GM18517 (cell line): ENCODE measurements around the gene PROCR.
"Not testable (repeated sequence)": the region's sequence is repeated elsewhere in the genome, so short reads cannot be mapped to it uniquely, and the experiment has no call there.

Experiments
- ATAC-seq: cut with Tn5 transposase; IDR thresholded peaks from one replicate; pipeline ENCODE4 v1.9.1; 2021; ENCODE audit warnings: mild to moderate bottlenecking, moderate library complexity; ENCODE audit not compliant: unreplicated experiment

The PROCR gene

DNA sequence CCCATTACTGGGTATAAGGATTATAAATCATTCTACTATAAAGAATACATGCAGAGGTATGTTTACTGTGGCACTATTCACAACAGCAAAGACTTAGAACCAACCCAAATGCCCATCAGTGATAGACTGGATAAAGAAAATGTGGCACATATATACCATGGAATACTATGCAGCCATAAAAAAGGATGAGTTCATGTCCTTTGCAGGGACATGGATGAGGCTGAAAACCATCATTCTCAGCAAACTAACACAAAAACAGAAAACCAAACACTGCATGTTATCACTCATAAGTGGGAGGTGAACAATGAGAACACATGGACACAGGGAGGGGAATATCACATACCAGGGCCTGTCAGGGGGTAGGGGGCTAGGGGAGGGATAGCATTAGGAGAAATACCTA, 7.3 kb upstream of the PROCR start:
- ATAC-seq, result not testable (repeated sequence)

DNA sequence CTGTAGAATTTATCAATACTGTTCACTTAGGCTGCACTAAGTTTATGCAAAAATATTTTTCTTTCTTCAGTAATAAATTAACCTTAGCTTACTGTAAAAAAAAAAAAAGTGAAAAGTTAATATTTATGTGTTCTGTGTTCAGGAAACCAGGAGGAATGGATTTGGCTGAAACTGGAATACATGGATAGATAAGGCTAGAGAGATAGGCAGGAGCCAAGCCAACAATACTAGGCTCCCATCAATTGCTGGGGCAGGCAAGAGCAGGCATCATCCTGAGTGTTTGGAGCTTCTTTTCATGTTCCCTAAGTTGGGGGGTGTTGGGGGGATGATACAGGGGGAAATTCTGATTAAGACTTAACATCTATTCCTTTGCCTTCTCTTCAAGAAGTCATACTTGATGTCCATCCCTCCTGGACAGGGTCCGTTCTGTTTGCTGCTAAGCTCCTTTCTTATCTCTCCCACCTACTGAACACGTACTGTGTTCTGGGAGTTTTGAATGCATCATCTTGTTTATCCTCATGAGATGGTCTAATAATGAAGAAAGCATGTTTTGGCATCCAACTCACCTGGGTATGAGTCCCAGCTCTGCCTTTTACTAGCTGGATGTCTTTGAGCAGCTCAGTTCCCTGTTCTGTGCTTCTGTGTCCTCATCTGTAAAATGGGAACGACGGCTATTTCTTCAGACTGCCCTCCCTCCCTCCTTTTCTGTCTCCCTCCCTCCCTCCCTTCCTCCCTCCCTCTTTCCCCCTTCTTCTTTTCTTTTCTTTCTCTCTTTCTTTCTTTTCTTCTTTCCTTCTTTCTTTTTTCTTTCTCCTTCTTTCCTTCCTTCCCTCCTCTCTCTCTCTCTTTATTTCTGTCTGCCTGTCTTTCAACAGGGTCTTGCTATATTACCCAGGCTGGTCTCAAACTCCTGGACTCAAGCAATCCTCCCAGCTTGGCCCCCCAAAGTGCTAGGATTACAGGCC, 6.4 kb upstream of the PROCR start:
- ATAC-seq, result no peak

DNA sequence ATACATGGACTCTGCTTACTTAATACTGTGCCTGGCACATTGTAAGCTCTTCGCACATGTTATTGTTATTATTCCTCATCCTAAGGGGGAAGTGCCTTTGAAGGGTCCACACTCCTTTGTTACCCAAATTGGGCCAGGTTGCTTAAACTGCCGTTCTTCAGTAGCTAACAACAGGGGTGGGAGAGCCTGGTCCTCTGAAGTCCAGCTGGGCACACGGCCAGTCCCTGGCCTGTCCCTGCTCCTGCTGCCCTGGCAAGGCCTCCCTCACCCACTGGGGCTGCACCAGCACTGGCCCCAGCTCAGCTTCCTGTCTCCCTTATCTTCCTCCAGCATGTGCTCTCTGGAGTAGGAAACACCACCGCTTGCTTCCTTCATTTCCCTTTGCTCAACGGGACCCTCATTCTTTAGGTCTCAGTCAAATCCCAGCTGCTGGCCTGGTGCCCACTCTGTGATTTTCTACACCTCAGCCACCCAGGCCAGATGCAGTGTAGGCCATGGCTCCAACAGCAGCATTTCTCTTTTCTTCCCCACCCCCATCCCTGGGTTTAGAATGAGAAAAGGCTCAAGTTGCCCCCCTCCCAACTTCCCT, 5.5 kb upstream of the PROCR start:
- no peak for ATAC-seq

DNA sequence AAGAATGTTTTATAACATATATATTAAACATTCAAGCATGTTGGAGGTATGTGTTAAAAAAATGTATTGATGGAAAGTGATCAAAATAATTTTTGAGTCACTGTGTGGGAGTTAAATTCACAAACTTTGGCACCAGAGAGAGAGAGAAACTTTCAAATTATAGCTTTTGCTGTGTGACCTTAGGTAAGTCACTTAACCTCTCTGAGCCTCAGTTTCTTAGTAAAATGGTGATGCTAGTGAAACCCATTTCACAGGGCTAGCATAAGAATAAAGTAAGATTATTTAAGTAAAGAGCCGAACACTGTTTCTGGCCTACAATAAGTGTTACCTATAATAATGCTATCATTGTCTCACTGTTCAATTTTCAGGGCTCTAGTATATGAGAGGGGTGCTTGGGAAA, 4.1 kb upstream of the PROCR start:
- ATAC-seq, result no peak

DNA sequence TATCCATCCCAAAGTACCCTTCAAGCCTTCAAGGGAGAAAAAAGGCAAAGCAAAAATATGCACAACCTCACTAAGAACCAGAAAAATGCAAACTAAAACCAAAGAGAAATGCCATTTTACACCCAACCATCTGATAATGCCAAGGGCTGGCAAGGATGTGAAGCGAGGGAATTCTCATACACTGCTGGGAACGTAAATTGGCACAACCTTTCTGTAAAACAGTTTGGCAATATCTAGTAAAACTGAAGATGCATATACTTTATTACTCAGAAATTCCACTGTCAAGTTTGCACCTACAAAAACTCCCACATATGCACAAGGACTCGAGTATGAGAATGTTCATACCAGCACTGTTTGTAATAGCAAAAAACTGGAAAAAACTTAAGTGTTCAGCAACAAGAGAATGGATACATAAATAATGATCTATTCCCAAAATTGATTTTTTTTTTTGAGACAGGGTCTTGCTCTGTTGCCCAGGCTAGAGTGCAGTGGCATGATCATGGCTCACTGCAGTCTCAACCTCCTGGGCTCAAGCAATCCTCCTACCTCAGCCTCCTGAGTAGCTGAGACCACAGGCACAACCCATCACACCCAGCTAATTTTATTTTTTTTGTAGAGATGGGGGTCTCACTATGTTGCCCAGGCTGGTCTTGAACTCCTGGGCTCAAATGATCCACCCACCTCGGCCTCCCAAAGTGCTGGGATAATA, 3.0 kb upstream of the PROCR start:
- ATAC-seq, result not testable (repeated sequence)

DNA sequence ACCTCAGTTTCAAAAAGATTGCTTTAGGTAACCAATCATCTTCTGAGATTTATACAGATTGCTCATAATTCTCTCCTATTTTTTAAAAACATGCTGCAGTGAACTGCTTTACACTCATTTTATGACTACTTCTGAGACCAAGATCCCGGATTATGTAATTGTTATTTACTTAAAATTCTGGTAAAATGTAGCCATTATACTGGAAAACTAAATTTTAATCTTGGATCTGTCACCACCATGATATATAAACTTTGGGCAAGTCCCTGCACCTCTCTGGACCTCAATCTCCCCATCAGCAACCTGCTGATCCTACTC, 477 bp upstream of the PROCR start:
- ATAC-seq, result no peak

DNA sequence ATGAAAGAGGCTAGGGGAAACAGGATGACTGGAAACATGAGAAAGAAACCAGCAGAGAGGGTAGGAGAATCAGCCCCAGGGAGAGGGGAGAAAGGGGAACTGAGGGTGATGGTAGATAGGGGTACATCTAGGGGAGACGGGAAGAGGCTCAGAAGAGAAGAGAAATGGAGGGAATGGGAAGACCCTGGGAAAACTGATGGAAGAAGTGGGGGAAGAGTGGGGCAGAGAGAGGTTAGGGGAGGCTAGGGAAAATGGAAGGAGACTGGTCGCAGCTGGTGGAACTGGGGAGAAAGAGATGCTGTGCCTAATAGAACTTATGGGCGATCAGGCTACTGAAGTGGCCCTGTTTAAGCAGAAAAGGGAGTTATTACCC, 548 bp downstream of the PROCR start:
- ATAC-seq, result no peak

DNA sequence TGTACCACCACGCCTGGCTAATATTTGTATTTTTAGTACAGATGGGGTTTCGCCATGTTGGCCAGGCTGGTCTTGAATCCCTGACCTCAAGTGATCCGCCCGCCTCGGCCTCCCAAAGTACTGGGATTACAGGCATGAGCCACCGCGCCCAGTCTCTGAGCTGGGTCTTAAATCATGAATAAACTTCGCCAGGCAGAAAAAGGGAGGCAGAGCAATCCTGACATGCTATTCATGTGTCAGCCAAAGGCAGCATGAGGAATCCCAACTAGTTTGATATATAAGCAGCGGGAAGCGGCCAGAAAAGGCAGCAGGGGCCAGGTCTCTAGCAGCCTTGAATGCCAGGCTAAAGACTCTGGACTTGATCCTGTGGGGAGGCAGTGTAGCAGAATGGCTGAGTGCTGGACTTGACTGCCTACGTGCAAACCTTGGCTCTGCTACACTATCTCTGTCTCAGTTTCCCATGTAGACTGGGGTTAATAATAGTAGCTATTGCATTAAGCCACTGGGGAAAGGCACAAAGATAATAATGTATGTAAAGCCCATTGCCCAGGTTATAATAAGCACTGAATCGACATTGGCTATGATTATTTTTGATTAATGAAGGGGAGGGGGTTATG, 1.8 kb downstream of the PROCR start:
- ATAC-seq, result no peak

DNA sequence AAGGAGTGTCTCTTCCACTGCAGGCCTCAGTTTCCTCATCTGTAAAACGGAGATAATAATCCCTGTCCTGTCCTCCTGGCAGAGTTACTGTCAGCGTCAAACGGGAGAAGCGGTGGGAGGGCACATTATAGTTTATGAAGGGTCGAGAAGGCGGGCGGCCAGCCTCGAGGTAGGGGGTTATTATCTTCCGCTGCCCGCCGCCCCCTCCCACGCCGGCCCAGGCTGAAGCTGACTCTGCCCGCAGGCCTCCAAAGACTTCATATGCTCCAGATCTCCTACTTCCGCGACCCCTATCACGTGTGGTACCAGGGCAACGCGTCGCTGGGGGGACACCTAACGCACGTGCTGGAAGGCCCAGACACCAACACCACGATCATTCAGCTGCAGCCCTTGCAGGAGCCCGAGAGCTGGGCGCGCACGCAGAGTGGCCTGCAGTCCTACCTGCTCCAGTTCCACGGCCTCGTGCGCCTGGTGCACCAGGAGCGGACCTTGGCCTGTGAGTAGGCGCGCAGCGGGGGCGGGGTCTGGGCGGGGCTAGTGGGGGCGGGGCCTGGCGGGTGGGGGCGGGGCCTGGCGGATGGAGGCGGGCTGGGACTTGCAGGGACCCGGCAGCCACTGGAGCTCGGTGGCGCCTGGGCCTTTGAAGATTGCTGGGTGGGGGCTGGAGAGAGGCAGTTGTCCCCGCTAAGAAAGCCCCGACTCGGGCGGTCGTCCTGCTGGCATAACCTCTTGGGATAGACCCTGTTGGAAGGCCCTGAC, 2.8 kb downstream of the PROCR start:
- no peak for ATAC-seq

DNA sequence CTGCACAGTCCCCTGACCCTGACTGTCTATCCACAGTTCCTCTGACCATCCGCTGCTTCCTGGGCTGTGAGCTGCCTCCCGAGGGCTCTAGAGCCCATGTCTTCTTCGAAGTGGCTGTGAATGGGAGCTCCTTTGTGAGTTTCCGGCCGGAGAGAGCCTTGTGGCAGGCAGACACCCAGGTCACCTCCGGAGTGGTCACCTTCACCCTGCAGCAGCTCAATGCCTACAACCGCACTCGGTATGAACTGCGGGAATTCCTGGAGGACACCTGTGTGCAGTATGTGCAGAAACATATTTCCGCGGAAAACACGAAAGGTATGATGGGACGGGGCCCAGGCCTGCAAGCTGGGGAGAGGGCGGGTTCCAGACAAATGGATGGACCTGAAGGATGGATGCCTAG, 4.3 kb downstream of the PROCR start:
- no peak for ATAC-seq

DNA sequence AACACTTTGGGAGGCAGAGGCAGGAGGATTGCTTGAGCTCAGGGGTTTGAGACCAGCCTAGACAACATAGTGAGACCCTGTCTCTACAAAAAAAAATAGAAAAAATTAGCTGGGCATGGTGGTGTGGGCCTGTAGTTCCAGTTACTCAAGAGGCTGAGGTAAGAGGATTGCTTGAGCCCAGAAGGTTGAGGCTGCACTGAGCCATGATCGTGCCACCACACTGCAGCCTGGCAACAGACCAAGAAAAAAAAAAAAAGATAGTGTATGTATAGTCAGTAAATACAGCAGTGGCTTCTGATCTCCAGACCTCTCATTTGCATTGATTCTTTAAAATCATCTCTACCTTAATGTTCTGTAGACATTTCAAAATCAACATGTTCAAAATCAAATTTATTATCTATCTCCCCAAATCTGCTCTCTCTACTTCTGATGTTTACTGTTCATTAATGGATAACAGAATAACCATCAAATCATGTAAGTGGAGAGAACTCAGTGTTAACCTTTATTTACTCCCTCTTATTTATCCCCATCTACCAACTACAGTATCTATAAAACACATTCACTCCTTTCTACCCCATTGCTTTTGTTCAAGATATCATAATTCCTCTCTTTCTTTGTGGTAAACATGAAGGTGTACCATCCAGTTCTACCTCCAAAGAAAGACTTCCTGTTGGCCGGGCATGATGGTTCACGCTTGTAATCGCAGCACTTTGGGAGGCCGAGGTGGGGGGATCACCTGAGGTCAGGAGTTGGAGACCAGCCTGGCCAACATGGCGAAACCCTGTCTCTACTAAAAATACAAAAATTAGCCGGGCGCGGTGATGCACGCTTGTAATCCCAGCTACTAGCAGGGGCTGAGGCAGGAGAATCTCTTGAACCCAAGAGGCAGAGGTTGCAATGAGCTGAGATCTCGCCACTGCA, 7.7 kb downstream of the PROCR start:
- no peak for ATAC-seq

DNA sequence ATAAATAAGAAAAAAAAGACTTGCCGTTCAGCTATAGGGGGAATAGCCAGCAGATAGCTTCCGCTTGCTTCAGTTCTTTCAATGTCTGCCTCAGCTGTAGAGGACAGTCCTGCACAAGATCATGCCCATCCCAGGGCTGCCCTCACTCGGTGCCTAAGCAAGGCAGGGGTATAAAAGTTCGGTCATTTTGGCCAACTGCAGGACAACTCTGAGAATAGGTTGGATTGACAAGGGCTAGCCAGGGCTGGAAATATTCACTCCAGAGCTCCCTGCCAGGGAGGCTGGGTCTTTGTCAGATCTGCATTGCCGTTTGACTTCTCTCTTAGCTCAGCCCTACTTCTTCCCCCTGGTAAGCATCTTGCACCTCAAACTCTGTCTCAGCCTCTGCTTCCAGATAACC, 8.4 kb downstream of the PROCR start:
- no peak for ATAC-seq

DNA sequence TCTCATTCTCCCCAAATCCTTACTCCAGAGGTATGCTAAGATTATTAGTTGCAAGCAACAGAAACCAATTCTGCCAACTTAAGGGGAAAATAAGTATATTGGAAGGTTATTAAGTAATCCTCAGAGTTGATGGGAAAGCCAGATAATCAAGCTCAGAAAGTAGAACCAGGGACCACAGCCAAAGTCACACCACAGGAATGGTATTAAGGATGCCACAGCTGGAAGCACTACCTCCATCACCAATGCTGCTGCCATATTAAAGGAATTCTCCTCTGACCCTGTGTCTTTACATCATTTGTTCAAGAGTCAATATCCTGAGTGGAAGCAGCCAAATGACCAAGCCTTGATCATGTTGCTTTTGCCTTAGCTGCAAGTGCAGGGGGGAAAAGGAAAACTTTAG, 9.9 kb downstream of the PROCR start:
- ATAC-seq, result no peak

DNA sequence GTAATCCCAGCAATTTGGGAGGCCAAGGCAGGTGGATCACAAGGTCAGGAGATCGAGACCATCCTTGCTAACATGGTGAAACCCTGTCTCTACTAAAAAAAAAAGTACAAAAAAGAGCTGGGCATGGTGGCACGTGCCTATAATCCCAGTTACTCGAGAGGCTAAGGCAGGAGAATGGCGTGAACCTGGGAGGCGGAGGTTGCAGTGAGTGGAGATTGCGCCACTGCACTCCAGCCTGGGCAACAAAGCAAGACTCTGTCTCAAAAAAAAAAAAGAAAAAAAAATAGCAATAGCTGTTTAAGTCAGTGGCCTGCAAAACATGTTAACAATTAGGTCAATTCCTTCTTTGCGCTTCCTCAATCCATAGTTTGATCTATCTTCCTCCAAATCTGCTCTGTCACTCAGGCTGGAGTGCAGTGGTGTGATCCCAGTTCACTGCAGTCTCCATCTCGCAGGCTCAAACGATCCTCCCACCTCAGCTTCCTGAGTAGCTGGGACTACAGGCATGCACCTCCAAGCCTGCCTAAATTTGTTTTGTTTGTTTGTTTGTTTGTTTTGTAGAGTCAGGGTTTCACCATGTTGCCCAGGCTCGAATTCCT, 14.9 kb downstream of the PROCR start:
- not testable (repeated sequence) for ATAC-seq

DNA sequence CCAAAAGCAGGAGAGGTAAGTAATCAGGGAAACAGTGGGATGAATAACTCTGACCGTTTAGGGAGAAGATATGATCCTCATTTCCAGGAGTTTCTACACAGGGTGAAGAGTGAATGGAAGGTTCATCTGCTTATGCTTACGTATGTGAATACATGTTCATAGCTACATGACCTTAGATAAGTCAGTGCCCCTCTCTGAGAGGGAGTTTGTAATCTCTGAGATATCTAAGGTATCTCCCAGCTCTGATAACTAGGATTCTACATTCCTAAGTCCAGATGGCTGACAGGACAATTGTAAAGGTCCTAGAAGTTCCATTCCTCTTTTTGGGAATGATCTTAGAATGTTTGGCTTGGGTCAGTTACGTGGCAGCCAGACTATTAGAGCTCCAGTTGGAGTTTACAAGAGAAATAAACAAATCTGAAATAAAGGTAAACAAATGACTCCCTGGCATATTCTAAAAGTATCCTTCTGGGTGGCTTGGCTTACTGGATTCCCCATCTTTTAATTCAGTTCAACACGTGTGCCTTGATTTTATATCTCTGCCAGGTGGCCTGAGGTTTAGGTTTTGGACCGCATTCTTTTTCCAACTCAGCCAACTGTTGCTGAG, 15.8 kb downstream of the PROCR start:
- ATAC-seq, result no peak

DNA sequence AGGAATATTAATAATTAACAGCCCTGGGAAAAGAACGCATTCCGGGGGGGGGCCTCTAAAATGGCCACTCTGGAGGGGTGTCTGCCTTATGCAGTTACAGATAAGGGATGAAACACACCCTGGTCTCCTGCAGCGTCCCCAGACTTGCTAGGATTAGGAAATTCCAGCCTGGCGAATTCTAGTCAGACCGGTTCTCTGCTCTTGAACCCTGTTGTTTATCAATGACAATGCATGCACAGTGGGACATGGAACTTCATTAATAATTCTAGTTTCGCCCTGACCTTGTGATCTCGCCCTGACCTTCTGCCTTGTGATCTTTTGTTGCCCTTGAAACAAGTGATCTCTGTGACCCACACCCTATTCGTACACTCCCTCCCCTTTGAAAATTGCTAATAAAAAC, 17.4 kb downstream of the PROCR start:
- ATAC-seq, result not testable (repeated sequence)

DNA sequence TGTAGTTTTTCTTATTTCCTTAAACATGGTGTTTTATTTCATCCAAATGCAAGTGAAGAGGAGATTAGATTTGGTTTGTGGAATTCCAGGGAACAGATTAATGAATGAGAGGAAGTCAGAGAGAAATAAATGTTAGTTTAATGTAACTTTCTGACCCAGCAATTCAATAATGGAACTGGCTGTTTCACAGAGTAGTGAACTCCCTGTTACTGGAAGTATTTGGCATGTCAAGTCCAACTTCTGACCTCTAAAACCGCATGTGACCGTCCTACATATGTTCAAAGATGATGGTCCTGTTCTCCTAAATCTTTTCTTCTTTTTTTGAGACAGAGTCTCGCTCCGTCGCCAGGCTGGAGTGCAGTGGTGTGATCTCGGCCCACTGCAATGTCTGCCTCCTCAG, 18.7 kb downstream of the PROCR start:
- ATAC-seq, result no peak

DNA sequence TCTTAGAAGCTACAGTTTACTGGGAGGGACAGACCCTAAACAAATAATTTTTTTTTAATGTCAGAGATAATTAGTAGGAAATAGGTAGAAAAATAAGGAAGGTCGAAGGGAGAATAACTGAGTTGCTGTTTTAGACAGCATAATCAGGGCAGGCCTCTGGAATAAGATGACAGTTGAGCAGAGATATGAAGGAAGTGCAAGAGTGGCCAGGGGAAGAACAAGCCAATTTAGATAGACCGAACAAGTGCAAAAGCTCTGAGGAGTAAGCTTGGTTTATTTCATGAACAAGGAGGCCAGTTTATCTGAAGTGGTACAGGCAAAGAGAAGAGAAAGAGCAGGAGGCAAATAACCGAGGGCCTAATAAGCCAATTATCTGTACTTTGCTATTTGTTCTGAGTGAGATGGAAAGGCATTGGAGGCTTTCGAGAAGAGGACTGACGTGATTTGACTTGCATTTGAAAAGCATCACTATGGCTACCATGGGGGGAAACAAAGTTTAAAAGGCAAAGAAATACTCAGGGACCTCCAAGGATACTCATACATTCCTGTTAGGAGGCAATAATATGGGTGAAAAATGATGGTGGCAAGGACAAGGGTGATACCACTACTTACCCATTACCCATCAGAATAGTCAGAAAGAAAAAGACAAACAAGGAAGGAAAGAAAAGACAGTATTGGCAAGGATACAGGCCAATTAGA, 19.7 kb downstream of the PROCR start:
- no peak for ATAC-seq
